ENCODE data around the gene VGLL4.

VGLL4 gene

GRCh38 chr3:11552289-11553264, 91.1 kb downstream of the VGLL4 start:
- no peak for DNase-seq (ENCODE audit: low read depth in 4 of 4, low spot score in 1 of 4)

DNA sequence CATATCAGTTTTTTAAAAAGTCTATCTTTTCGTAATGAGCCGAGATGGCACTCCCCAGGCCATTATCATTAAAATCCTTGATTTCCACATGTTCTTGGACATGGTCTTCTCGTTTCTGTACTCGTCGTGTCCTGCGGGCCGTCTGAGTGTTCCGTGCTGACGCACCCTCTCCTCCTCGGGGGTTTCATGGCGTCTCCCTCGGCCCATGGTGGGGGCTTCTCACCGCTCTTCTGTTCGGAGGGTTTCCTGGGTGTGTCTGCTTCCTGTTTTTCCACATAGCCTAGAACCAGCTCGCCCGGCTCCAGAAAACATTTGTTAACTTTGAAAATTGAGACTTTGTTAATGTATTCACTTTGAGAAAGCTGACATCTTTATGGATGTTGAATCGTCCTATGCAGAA, 92.7 kb downstream of the VGLL4 start:
- DNase-seq (ENCODE audit: low read depth in 4 of 4, low spot score in 1 of 4), result no peak

DNA sequence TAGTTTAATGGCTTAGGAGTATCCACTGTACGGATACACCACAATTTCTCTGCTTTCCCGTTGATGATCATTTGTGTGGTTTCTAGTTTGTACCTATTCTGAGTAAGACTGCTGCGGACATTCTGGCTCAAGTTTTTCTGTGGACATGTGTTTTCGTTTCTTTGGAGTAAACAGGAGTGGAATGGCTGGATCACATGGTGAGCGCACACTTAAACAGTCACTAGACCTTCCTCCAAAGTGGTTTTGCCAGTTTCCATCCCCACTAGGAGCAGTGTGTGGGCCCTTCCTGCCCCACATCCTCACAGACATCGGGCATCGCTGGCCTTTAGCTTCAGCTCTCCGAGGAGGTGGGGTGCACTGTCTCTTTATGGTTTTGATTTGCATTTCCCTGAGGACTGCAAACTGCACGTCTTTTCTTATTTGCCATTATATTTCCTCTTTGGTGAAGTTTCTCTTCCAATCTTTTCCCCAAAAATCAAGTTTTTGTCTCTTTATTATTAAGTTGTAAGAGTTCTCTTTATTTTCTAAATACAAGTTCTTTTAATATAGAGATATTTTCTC, 94.1 kb downstream of the VGLL4 start:
- no peak for DNase-seq (ENCODE audit: low read depth in 4 of 4, low spot score in 1 of 4)

- no peak for DNase-seq (ENCODE audit: low read depth in 4 of 4, low spot score in 1 of 4)
These were observed 95.0 kb downstream of the VGLL4 start for GRCh38 chr3:11548721-11549131.

- DNase-seq (ENCODE audit: low read depth in 4 of 4, low spot score in 1 of 4), result no peak
These were observed 96.2 kb downstream of the VGLL4 start for GRCh38 chr3:11547498-11547897.

DNA sequence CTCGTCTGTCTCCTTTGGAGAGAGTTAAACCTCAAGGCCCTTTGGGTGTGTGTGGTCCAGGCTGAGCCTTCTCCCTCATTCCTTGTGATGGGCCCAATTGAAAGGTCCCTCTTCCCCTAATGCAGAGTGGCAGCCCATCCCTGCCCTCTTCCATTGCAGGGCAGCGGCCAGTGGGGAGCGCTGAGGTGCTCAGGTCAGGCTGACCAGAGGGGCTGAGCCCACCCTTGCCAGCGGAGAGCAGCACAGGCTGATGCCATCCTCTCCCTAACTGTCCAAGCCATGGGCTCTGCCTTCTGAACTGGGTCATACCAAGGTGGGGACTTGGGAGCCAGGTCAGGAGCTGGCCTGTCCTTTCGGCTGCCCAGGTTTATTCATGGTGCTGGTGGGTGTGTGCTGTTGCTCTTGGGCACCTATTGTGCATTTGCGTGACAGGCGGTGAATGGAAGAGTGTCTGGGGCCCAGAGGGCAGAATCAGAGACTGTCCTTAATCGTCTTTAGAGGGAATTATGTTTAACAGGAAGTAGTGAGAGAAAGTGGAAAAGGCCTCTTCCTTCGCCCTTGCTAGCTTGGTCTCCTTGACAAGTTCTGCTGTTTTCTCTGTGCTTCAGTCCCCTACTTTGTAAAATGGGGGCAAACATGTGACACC, 96.9 kb downstream of the VGLL4 start:
- DNase-seq (ENCODE audit: low read depth in 4 of 4, low spot score in 1 of 4), result no peak

GRCh38 chr3:11545186-11545851, 98.4 kb downstream of the VGLL4 start:
- DNase-seq (ENCODE audit: low read depth in 4 of 4, low spot score in 1 of 4), result no peak

DNA sequence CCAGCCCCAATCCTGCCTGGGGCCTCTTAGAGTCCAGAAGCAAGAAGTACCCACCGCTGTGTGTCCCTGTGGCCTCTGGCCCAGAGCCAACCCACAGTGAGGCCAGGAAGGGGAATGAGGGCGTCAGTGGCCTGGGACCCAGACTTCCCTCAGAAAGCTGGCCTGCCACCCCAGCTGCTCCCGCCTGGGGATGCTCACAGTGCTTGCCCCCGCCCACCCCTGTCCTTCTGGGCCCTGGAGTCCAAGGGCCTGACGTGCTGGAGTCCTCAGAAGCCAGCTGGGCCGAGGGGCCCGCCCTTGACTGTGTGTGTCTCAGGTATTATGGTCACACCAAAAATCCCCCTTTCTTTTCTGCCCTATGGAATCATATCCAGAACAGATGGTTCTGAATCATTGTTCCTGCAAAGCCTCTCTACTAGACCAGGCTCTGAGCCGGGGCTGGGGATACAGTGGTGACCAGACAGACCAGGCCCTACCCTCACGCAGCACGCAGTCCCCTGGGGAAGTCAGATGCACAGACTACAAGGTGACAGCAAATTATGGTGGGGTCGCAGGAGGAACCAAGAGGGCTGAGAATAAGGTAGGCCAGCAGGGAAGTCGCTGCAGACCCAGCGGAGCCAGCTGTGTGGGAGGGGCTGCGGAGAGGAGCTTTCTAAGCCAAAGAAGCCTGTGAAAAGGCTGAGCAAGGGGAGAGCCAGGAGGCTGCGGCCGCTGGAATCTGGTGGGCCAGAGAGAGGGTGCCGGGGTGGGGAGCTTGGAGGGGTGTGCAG, 99.1 kb downstream of the VGLL4 start:
- DNase-seq (ENCODE audit: low read depth in 4 of 4, low spot score in 1 of 4), result no peak

GRCh38 chr3:11543948-11544387, 99.7 kb downstream of the VGLL4 start:
- DNase-seq (ENCODE audit: low read depth in 4 of 4, low spot score in 1 of 4), result no peak

GRCh38 chr3:11543141-11543947, 100.4 kb downstream of the VGLL4 start:
- DNase-seq (ENCODE audit: low read depth in 4 of 4, low spot score in 1 of 4), result no peak

- DNase-seq (ENCODE audit: low read depth in 4 of 4, low spot score in 1 of 4), result no peak
These were observed 101.2 kb downstream of the VGLL4 start for GRCh38 chr3:11542551-11542950.

DNA sequence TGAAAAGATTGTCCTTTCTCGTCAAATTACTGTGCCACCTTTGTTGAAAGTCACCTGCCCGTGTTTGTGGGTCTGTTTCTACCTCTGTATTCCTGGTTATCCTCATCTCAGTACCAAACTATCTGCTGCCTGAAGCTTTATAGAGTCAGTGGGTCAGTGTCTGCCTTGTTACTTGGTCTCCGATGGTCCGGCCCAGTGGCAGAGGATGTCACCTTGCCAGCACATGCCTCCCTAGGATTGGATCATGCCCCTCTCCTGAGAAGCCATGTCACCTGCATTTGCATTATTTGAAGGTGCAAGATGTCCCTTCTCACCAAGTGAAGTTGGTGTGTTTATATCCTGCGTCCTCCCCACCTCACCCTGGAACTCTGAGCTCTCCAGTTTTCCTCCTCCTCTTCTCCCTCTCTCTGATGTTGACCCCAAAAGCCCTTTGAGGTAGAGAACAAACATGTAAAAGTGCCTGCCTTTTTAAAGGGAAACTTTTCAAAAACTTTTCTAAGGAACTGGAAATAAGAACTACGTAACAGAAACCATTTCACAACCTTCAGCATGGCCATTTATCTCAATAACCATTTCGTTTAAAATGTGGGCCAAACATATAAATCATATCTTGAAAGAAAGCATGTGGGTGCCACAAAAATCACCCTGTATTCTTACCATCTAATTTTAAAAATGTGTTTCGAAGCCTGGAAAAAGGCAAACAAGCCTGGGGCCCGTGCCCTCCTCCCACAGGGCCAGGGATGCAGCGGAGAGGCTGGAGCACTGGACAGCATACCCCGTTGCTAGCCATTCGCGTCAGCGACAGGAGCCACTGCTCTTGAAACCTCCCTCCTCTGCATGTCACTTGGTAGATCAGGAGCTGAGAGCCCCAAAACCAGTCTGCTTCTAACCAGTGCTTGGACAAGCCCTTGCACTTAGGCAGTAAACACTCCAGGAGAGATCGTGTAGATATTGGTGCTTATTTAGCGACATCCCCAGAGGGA, 102.1 kb downstream of the VGLL4 start:
- DNase-seq (ENCODE audit: low read depth in 4 of 4, low spot score in 1 of 4), result no peak

GRCh38 chr3:11539677-11540076, 104.0 kb downstream of the VGLL4 start:
- DNase-seq (ENCODE audit: low read depth in 4 of 4, low spot score in 1 of 4), result no peak

DNA sequence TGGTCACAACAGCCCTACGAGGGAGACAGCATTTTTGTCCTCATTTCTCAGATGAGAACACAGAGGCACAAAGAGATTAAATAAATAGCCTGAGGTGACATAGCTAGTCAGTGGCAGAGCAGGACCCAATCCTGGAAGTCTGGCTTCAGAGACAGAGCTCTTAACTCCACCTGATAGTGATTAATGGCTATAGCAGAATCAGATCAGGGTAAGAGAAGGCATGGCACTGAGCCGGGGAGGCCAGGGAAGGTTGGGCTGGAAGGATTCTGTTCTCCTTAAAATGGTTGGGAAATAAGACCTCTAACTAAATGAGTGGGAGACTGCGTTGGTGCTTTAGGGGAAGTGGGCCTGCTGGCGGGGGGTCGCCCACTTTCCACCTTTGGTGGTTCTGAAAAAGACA, 104.5 kb downstream of the VGLL4 start:
- no peak for DNase-seq (ENCODE audit: low read depth in 4 of 4, low spot score in 1 of 4)

DNA sequence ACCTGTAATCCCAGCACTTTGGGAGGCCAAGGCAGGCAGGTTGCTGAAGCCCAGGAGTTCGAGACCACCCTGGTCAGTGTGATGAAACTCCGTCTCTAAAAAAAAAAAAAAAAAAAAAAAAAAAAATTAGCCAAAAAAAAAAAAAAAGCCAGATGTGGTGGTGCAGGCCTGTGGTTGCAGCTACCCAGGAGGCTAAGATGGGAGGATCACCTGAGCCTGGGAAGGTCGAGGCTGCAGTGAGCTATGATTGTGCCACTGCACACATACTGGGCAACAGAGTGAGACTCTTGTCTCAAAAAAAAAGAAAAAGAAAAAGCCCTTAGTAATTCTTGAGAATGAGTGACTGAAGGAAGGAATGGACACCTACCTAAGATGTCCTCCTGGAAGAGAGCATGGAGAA, 105.1 kb downstream of the VGLL4 start:
- DNase-seq (ENCODE audit: low read depth in 4 of 4, low spot score in 1 of 4), result no peak

DNA sequence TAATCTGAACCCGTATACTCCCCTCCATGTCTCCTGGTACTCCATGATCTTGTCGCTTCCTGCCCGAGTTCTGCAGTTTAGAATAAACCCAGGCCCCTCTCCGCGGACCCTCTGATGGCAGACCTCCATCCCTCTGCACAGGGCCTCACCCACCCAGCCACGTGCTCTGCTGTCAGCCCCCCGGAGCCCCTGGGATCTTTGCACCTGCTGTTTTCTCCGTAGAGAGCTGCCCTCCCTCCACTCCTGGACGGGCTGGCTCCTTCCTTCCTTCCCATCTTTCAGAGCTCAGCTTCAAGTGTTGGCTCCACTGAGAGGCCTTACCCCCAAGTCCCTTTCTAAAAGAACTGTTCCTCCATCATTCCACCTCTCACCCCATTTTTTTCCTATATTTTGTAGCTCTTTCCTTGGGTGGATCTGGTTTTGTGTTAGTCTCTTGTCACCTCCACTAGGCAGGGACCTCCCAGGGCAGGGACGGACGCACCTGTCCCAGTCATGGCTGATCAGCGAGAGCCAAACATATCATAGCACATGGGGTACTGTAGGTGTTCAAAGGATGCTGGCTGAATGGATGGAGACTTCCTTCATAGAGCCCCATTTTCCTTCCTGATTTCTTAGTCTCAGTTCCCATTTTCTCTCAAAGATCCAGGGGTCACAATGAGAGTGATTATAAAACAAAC, 106.6 kb downstream of the VGLL4 start:
- no peak for DNase-seq (ENCODE audit: low read depth in 4 of 4, low spot score in 1 of 4)

DNA sequence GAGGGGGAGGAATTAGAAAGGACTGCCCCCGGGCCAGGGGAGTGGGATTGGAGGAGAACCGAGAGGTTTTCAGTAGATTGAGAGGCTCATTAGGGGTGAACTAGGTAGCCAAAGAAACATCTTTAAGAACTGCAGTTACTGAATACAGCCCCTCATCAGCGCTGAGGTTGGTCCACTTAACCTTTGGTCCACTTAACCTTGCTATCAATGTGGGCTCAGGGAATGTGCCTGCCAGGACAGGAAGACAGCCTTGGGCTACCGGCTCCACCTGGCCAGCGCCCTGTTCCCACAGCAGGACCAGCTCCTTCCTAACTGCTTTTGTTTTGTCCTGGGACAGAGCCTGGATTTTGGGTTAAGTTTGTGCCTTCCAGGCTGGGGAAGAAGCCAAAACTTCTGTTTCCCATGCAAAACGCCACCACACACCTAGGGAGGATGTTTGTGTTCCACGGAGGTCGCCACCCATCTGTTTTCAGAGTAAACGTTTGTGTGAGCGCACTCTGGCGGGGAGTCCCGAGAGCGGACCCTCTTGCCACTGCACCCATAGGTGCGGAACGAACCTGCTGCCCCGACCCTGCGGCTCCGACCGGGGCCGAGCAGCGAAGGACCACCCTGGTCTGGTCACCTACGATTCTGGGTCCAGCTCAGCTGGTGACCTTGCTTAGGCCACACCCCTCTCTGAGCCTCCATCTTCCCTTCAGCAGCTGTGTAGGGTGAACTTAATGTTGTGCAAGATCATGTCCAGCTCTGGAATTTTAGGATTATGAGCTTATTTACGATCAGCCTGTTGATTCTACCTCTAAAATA, 107.4 kb downstream of the VGLL4 start:
- no peak for DNase-seq (ENCODE audit: low read depth in 4 of 4, low spot score in 1 of 4)

Measured in stimulated activated CD4-positive, alpha-beta T cell treated with anti-CD3 and anti-CD28 coated beads, Interleukin-1b, Interleukin-23, amount 100 ng/mL, for 24 hours (primary cell).